HepG2 (cell line): ENCODE data around the gene DRAXIN. TPM values are rescaled to one million over a fixed set of nuclear protein-coding genes. Genes with fewer than 3 reads are reported as not detected.

Experiments
- ATAC-seq: fragments of 200-7000 bp; cut with Tn5 transposase; 3 replicates; pipeline ENCODE4 v1.9.1; 2020; ENCODE audit warnings: mild to moderate bottlenecking, moderate library complexity
- BruUV-seq: library from RNA; stranded (reverse); fragments of 400-500 nt; replicated peaks from 2 replicates; lab custom pipeline; 2021; lab: Mats Ljungman, UMichigan
- CTCF ChIA-PET: fragments of 300-600 bp; formaldehyde crosslinking; extraction: SDS; loops from one replicate; lab custom pipeline; 2021; ENCODE audit warnings: low total read pairs, inconsistent platforms, low intra/inter-chr PET ratio; lab: Yijun Ruan, JAX
- POLR2A ChIA-PET: fragments of 350-600 bp; sonication (Branson Sonifier 250); formaldehyde crosslinking; loops from one replicate; lab custom pipeline; 2020; ENCODE audit warnings: antibody characterized with exemption, inconsistent platforms; lab: Yijun Ruan, JAX
- DNase-seq: peaks from one replicate; pipeline ENCODE4 v3.0.0-alpha.2; 2015; ENCODE audit warnings: low spot score
- FAIRE-seq: peaks from 3 replicates; lab custom pipeline; 2011; peaks lifted over from hg19 to GRCh38; lab: Jason Lieb, UNC
- H2AFZ ChIP-seq: one replicate; pipeline ENCODE4 v1.6.1; 2011; ENCODE audit warnings: low read length, inconsistent platforms
- H3K27ac ChIP-seq: fragments of 300-600 bp; 3 replicates; pipeline ENCODE4 v1.8.0; 2011; ENCODE audit warnings: mixed run types, mild to moderate bottlenecking, mixed read lengths, low read length, inconsistent platforms; ENCODE audit not compliant: insufficient read depth; ENCODE audit errors: extremely low read length
- H3K27me3 ChIP-seq, 2 experiments: fragments of 200-600 bp in 1 of 2; 2 replicates in 1 of 2; 3 replicates in 1 of 2; pipeline versions ENCODE4 v1.6.0 to v1.8.0; 2011; ENCODE audit warnings: low read length in 2 of 2, mild to moderate bottlenecking in 2 of 2, moderate library complexity in 2 of 2, inconsistent platforms in 1 of 2; ENCODE audit not compliant: insufficient read depth in 2 of 2, control insufficient read depth in 1 of 2
- H3K36me3 ChIP-seq, 2 experiments: fragments of 200-600 bp in 1 of 2; replicated peaks in 1 of 2; 2 replicates in 1 of 2; 3 replicates in 1 of 2; pipeline versions ENCODE4 v1.5.1 to v1.8.0; 2011; ENCODE audit warnings: low read length in 2 of 2, inconsistent platforms in 1 of 2; ENCODE audit not compliant: insufficient read depth in 2 of 2, control insufficient read depth in 1 of 2
- H3K4me1 ChIP-seq: 2 replicates; pipeline ENCODE4 v1.5.1; 2012; ENCODE audit warnings: low read length, inconsistent platforms; ENCODE audit not compliant: insufficient read depth
- H3K4me2 ChIP-seq: 2 replicates; pipeline ENCODE4 v1.6.0; 2011; ENCODE audit warnings: low read depth, low read length, inconsistent platforms
- H3K4me3 ChIP-seq, 3 experiments: fragments of 200-600 bp in 1 of 3; sonication (generic), shearing (Covaris generic) in 1 of 3; replicated peaks in 1 of 3; 2 replicates each; pipeline ENCODE4 v1.5.1; 2011 to 2016; ENCODE audit warnings: low read length in 3 of 3, inconsistent platforms in 2 of 3, low read depth in 2 of 3, mild to moderate bottlenecking in 2 of 3, control low read depth in 1 of 3, mixed read lengths in 1 of 3; ENCODE audit not compliant: insufficient read depth in 1 of 3
- H3K79me2 ChIP-seq: one replicate; pipeline ENCODE4 v1.6.1; 2011; ENCODE audit warnings: low read length, inconsistent platforms; ENCODE audit not compliant: insufficient read depth
- H3K9ac ChIP-seq: 2 replicates; pipeline ENCODE4 v1.6.0; 2011; ENCODE audit warnings: mild to moderate bottlenecking, low read depth, low read length, inconsistent platforms; ENCODE audit not compliant: insufficient read depth
- H3K9me3 ChIP-seq: 2 replicates; pipeline ENCODE4 v1.5.1; 2012; ENCODE audit warnings: mild to moderate bottlenecking, low read length
- H4K20me1 ChIP-seq: 2 replicates; pipeline ENCODE4 v1.6.0; 2011; ENCODE audit warnings: inconsistent platforms, mild to moderate bottlenecking, low read length, moderate library complexity; ENCODE audit not compliant: insufficient read depth
- FOXA1 ChIP-seq, 2 experiments: fragments of 450-650 bp in 1 of 2; sonication (generic) in 1 of 2; formaldehyde crosslinking in 1 of 2; IDR thresholded peaks; 2 replicates each; pipeline versions ENCODE4 v1.4.0 to v1.6.1; 2016 to 2020; ENCODE audit warnings: missing genetic modification reagents in 1 of 2
- PHB2 ChIP-seq: fragments of 450-650 bp; IDR thresholded peaks from 2 replicates; pipeline ENCODE4 v1.6.1; 2018; ENCODE audit not compliant: partially characterized antibody
- ZNF282 ChIP-seq: fragments of 450-650 bp; IDR thresholded peaks from 2 replicates; pipeline ENCODE4 v1.6.1; 2018; ENCODE audit not compliant: partially characterized antibody
- ZNF773 ChIP-seq: sonication (generic); formaldehyde crosslinking; IDR thresholded peaks from 2 replicates; pipeline ENCODE4 v1.4.0; 2020; ENCODE audit warnings: missing genetic modification reagents, borderline replicate concordance
- WGBS: methylation state at CpG from one replicate; pipeline ENCODE4 v1.1.6; 2017; ENCODE audit warnings: low lambda C conversion rate; 5-methylcytosine and 5-hydroxymethylcytosine counted together
- in situ Hi-C: cut with HindIII; loops from 2 replicates; pipeline ENCODE4 v1.10.0; 2017; ENCODE audit warnings: low pct_unique_long_range_greater_than_20kb; ENCODE audit not compliant: extremely low pct_ligation_motif_present
- intact Hi-C: fragments of 100-400 bp; cut with micrococcal nuclease; formaldehyde crosslinking; loops from one replicate; pipeline ENCODE4 v1.10.0; 2022; ENCODE audit not compliant: unreplicated experiment
- polyA plus RNA-seq, 8 experiments: library from polyadenylated mRNA; depleted of rRNA in 3 of 8; stranded (reverse) in 7 of 8; unstranded in 1 of 8; fragments of >200 nt; fragmentation: Illumina TruSeq in 4 of 8; extraction: Trizol in 4 of 8; gene quantifications; 2 replicates each; pipeline versions ENCODE4 v1.2.1 to v1.2.3, GENCODE V29; 2011 to 2016; ENCODE audit warnings: low read depth in 4 of 8, missing spikeins in 1 of 8, mixed read lengths in 1 of 8; ENCODE audit not compliant: insufficient read depth in 1 of 8
- total RNA-seq, 5 experiments: library from RNA; depleted of rRNA; stranded (reverse); fragments of >200 nt; fragmentation: Illumina TruSeq; extraction: Trizol; gene quantifications; 2 replicates each; pipeline ENCODE4 v1.2.3, GENCODE V29; 2016; ENCODE audit warnings: low read depth in 1 of 5
- TF ChIP-seq, protein P1 (sequence below): fragments of 450-650 bp; IDR thresholded peaks from 2 replicates; pipeline ENCODE4 v1.6.1; 2016
- TF ChIP-seq, protein P2 (sequence below): fragments of 450-650 bp; IDR thresholded peaks from 2 replicates; pipeline ENCODE4 v1.6.1; 2017

The DRAXIN gene
- total and polyA plus RNA-seq, 2 of the 13 experiments (the other 11 are each of a cell fraction or from before 2014, with no cell fraction given): 0.02 TPM; not detected in 1

DNA sequence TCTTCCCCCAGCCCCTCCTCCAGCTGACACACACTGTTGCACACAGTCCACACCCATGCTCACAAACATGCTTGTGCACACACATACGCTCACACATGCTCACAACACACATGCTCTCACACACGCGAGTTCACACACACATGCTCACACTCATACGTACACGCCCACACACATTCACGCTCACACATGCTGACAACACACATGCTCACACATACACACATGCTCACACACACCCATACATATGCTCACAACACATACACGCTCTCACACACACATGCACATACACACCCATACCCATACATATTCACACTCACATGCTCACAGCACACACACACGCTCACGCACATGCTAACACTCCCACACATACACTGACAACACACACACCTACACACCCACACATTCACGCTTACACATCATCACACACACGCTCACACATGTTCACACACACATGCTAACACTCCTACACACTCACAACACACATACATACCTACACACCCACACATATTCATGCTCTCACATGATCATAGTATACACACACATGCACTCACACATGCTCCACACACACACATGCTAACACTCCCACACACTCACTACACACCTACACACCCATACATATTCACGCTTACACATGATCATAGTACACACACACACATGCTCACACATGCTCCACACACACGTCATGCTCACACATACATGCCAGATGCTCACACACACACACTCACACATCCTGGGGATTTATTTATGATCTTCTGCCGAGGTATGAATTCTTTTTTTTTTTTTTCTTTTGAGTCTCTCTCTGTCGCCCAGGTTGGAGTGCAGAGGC is 10.7 kb downstream of the DRAXIN start:
- intact Hi-C loops: no loop called here
- Histone ChIP-seq H3K9me3 (no peaks in the 10 kb centered on the region), H3K27me3 (peaks cover 18 to 76% of the 10 kb centered on the region in 2 experiments), H3K4me2 (no peak overlapping the region), H3K4me3 (no peak overlapping the region), H3K36me3 (no peaks in the 10 kb centered on the region)
- WGBS: 44% methylated on average over 15 of the region's 15 CpGs
- POLR2A ChIA-PET: no interaction called here
- TF ChIP-seq, protein P1, sequence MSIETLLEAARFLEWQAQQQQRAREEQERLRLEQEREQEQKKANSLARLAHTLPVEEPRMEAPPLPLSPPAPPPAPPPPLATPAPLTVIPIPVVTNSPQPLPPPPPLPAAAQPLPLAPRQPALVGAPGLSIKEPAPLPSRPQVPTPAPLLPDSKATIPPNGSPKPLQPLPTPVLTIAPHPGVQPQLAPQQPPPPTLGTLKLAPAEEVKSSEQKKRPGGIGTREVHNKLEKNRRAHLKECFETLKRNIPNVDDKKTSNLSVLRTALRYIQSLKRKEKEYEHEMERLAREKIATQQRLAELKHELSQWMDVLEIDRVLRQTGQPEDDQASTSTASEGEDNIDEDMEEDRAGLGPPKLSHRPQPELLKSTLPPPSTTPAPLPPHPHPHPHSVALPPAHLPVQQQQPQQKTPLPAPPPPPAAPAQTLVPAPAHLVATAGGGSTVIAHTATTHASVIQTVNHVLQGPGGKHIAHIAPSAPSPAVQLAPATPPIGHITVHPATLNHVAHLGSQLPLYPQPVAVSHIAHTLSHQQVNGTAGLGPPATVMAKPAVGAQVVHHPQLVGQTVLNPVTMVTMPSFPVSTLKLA: peak; percentile 89
- TF ChIP-seq, protein P2, sequence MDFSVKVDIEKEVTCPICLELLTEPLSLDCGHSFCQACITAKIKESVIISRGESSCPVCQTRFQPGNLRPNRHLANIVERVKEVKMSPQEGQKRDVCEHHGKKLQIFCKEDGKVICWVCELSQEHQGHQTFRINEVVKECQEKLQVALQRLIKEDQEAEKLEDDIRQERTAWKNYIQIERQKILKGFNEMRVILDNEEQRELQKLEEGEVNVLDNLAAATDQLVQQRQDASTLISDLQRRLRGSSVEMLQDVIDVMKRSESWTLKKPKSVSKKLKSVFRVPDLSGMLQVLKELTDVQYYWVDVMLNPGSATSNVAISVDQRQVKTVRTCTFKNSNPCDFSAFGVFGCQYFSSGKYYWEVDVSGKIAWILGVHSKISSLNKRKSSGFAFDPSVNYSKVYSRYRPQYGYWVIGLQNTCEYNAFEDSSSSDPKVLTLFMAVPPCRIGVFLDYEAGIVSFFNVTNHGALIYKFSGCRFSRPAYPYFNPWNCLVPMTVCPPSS: peak; percentile 73; the same call in 1 of the 2 replicates
- TF ChIP-seq FOXA1 (IDR thresholded peaks at IDR 0.05) (0 out of 2 replicates have a peak, but pooled peaks have one; percentile 19), FOXA1 (CRISPR knock-in tag; IDR thresholded peaks at IDR 0.05) (no peak), ZNF773 (no peak), ZNF282 (peak; percentile 20), PHB2 (peak; percentile 24)
- TF ChIP-seq, all 625 proteins: peak for 5
- FAIRE-seq (no peak), ATAC-seq (no peak), DNase-seq (no peak)
- in situ Hi-C loops: no loop called here
- Histone ChIP-seq H3K4me1 (peaks cover under 1% of the 10 kb centered on the region), H2AFZ (no peak overlapping the region), H3K27ac (no peak overlapping the region), H3K79me2 (no peaks in the 10 kb centered on the region), H3K9ac (no peak overlapping the region), H4K20me1 (no peaks in the 10 kb centered on the region)
- no TSS peak for BruUV-seq
- CTCF ChIA-PET: no interaction called here
